H1 (cell line): ENCODE measurements around the gene UGT1A6. TPM values are rescaled to one million over a fixed set of nuclear protein-coding genes. Genes with fewer than 3 reads are reported as not detected.

Experiments used
- JUN ChIP-seq: IDR thresholded peaks from 2 replicates; pipeline ENCODE4 v1.6.1; 2011; ENCODE audit warnings: low read depth, mild to moderate bottlenecking, improper control_type of control experiment, low read length
- RAD21 ChIP-seq, 2 experiments: IDR thresholded peaks in 1 of 2; conservative IDR thresholded peaks in 1 of 2; 2 replicates each; pipeline ENCODE4 v1.6.1; 2011; ENCODE audit warnings: low read depth in 2 of 2, low read length in 2 of 2, improper control_type of control experiment in 1 of 2, inconsistent platforms in 1 of 2, mild to moderate bottlenecking in 1 of 2, moderate library complexity in 1 of 2
- SAP30 ChIP-seq: fragments of 300-600 bp; sonication (generic); IDR thresholded peaks from 2 replicates; pipeline ENCODE4 v1.7.1; 2012; ENCODE audit warnings: low read length, moderate library complexity, mild to moderate bottlenecking, inconsistent platforms; ENCODE audit not compliant: insufficient read depth, insufficient replicate concordance
- SIN3A ChIP-seq, 2 experiments: IDR thresholded peaks in 1 of 2; conservative IDR thresholded peaks in 1 of 2; 2 replicates each; pipeline ENCODE4 v1.6.1; 2011 to 2012; ENCODE audit warnings: low read length in 2 of 2, improper control_type of control experiment in 1 of 2, low read depth in 1 of 2, mild to moderate bottlenecking in 1 of 2
- TEAD4 ChIP-seq: IDR thresholded peaks from 2 replicates; pipeline ENCODE4 v1.6.1; 2012; ENCODE audit warnings: low read depth, low read length, inconsistent platforms, mixed read lengths
- polyA plus RNA-seq, 7 experiments: library from polyadenylated mRNA; depleted of rRNA in 3 of 7; stranded (reverse) in 5 of 7; unstranded in 2 of 7; fragments of >200 nt in 5 of 7; fragments of 200-250 nt in 2 of 7; gene quantifications; 1 replicate in 5 of 7; 2 replicates in 1 of 7; 4 replicates in 1 of 7; pipeline versions ENCODE4 v1.2.1 to v1.2.3, GENCODE V29; 2011 to 2013; ENCODE audit warnings: missing spikeins in 2 of 7, mixed read lengths in 2 of 7
- total RNA-seq: library from RNA; stranded (reverse); fragmentation: NEBNext Ultra II Directional; extraction: Animal tissue kit (Norgen Biotek cat#: 25700); gene quantifications from 2 replicates; pipeline ENCODE4 v1.2.1, GENCODE V29; 2021
- TF ChIP-seq, protein P1 (sequence below): fragments of 300-600 bp; sonication (generic); IDR thresholded peaks from 2 replicates; pipeline ENCODE4 v1.7.1; 2012; ENCODE audit warnings: low read length, moderate library complexity, mild to moderate bottlenecking, inconsistent platforms; ENCODE audit not compliant: insufficient replicate concordance

Gene UGT1A6
- total and polyA plus RNA-seq, 2 of the 8 experiments (the other 6 are each of a cell fraction or from before 2014, with no cell fraction given), result not detected

DNA sequence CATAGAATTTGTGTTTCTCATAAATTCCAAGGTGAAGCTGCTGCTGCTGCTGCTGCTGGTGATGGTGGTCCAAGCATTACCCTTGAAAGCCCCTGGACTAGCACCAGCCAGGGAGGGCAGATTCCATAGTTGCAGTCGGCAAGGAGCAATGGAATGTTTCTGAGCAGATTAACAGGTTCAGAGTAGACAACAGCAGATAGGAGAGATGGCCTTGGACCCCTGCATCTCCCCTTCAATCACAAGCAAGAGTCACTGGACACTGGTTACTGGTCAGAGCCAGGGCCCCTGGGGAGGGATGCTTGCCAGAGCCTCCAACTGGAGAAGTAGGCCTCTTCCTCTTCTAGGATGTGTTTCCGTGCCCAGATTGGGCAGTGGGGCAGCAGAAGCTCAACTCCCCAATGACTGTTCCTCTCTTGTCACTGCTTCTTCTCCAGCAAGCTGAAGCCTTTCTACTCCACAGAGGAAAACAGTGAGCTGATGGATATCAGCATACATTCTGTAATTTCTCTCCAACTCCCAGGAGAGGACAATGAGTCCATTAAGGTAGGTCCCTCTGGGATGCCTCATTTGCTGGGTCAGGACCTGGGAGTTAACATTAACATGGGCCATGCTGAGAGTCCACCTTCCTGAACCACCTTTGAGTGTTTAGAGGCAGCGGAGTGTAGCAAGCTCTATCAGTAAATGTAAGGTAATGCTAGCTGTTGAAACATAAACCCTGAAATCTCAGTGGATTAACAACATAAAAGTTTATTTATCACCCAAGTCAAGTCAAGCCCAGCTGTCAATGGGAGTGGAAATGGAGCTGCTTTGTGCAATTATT lies 120.8 kb downstream of the UGT1A6 start (continued):
- TF ChIP-seq, protein P1, sequence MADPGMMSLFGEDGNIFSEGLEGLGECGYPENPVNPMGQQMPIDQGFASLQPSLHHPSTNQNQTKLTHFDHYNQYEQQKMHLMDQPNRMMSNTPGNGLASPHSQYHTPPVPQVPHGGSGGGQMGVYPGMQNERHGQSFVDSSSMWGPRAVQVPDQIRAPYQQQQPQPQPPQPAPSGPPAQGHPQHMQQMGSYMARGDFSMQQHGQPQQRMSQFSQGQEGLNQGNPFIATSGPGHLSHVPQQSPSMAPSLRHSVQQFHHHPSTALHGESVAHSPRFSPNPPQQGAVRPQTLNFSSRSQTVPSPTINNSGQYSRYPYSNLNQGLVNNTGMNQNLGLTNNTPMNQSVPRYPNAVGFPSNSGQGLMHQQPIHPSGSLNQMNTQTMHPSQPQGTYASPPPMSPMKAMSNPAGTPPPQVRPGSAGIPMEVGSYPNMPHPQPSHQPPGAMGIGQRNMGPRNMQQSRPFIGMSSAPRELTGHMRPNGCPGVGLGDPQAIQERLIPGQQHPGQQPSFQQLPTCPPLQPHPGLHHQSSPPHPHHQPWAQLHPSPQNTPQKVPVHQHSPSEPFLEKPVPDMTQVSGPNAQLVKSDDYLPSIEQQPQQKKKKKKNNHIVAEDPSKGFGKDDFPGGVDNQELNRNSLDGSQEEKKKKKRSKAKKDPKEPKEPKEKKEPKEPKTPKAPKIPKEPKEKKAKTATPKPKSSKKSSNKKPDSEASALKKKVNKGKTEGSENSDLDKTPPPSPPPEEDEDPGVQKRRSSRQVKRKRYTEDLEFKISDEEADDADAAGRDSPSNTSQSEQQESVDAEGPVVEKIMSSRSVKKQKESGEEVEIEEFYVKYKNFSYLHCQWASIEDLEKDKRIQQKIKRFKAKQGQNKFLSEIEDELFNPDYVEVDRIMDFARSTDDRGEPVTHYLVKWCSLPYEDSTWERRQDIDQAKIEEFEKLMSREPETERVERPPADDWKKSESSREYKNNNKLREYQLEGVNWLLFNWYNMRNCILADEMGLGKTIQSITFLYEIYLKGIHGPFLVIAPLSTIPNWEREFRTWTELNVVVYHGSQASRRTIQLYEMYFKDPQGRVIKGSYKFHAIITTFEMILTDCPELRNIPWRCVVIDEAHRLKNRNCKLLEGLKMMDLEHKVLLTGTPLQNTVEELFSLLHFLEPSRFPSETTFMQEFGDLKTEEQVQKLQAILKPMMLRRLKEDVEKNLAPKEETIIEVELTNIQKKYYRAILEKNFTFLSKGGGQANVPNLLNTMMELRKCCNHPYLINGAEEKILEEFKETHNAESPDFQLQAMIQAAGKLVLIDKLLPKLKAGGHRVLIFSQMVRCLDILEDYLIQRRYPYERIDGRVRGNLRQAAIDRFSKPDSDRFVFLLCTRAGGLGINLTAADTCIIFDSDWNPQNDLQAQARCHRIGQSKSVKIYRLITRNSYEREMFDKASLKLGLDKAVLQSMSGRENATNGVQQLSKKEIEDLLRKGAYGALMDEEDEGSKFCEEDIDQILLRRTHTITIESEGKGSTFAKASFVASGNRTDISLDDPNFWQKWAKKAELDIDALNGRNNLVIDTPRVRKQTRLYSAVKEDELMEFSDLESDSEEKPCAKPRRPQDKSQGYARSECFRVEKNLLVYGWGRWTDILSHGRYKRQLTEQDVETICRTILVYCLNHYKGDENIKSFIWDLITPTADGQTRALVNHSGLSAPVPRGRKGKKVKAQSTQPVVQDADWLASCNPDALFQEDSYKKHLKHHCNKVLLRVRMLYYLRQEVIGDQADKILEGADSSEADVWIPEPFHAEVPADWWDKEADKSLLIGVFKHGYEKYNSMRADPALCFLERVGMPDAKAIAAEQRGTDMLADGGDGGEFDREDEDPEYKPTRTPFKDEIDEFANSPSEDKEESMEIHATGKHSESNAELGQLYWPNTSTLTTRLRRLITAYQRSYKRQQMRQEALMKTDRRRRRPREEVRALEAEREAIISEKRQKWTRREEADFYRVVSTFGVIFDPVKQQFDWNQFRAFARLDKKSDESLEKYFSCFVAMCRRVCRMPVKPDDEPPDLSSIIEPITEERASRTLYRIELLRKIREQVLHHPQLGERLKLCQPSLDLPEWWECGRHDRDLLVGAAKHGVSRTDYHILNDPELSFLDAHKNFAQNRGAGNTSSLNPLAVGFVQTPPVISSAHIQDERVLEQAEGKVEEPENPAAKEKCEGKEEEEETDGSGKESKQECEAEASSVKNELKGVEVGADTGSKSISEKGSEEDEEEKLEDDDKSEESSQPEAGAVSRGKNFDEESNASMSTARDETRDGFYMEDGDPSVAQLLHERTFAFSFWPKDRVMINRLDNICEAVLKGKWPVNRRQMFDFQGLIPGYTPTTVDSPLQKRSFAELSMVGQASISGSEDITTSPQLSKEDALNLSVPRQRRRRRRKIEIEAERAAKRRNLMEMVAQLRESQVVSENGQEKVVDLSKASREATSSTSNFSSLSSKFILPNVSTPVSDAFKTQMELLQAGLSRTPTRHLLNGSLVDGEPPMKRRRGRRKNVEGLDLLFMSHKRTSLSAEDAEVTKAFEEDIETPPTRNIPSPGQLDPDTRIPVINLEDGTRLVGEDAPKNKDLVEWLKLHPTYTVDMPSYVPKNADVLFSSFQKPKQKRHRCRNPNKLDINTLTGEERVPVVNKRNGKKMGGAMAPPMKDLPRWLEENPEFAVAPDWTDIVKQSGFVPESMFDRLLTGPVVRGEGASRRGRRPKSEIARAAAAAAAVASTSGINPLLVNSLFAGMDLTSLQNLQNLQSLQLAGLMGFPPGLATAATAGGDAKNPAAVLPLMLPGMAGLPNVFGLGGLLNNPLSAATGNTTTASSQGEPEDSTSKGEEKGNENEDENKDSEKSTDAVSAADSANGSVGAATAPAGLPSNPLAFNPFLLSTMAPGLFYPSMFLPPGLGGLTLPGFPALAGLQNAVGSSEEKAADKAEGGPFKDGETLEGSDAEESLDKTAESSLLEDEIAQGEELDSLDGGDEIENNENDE, result no peak
- TF ChIP-seq SAP30 (no peak), RAD21 (IDR thresholded peaks at IDR 0.05 in 1 of 2, conservative IDR thresholded peaks at IDR 0.05 in 1 of 2; ENCODE audit: low read depth in 2 of 2, low read length in 2 of 2) (no peak), SIN3A (conservative IDR thresholded peaks at IDR 0.05 in 1 of 2, IDR thresholded peaks at IDR 0.05 in 1 of 2; ENCODE audit: low read depth in 1 of 2, low read length in 2 of 2) (no peak), JUN (no peak), TEAD4 (no peak)
